Spinal cord (tissue), 10 donors: ENCODE measurements around the gene ESPNL. TPM values are rescaled to one million over a fixed set of nuclear protein-coding genes. Genes with fewer than 3 reads are reported as not detected.

Source experiments
- DNase-seq, 6 donors: peaks; one replicate each; pipeline versions ENCODE4 v3.0.0 to v3.0.0-alpha.2; 2013 to 2015; ENCODE audit warnings: low spot score in 6 of 6, low read depth in 4 of 6
- H3K27ac ChIP-seq: one replicate; pipeline ENCODE4 v1.5.1; 2013; ENCODE audit warnings: low read depth, low read length, control low read depth
- H3K27me3 ChIP-seq: one replicate; pipeline ENCODE4 v1.6.1; 2013; ENCODE audit warnings: low read length; ENCODE audit not compliant: control insufficient read depth, insufficient read depth
- H3K36me3 ChIP-seq: one replicate; pipeline ENCODE4 v1.6.1; 2013; ENCODE audit warnings: low read length; ENCODE audit not compliant: control insufficient read depth, insufficient read depth
- H3K4me1 ChIP-seq: one replicate; pipeline ENCODE4 v1.6.1; 2013; ENCODE audit warnings: low read length; ENCODE audit not compliant: control insufficient read depth, insufficient read depth
- H3K4me3 ChIP-seq: one replicate; pipeline ENCODE4 v1.5.1; 2013; ENCODE audit warnings: low read depth, low read length, control low read depth
- H3K9me3 ChIP-seq: one replicate; pipeline ENCODE4 v1.6.1; 2013; ENCODE audit warnings: low read length; ENCODE audit not compliant: control insufficient read depth, insufficient read depth
- WGBS: methylation state at CpG from one replicate; pipeline ENCODE4 v1.1.5; 2013; ENCODE audit warnings: missing lambda C conversion rate; ENCODE audit not compliant: insufficient coverage; 5-methylcytosine and 5-hydroxymethylcytosine counted together
- polyA plus RNA-seq, 2 donors: library from polyadenylated mRNA; unstranded; fragments of 120-200 nt; gene quantifications; one replicate each; pipeline ENCODE4 v1.2.1, GENCODE V29; 2013; ENCODE audit not compliant: insufficient read length in 2 of 2
- total RNA-seq, 2 donors: library from RNA; depleted of rRNA in 1 of 2; stranded (reverse); fragments of 120-200 nt in 1 of 2; fragments of >200 nt in 1 of 2; gene quantifications; one replicate each; pipeline versions ENCODE4 v1.2.3 to v1.2.4, GENCODE V29; 2013 to 2014
- donor health status: healthy.

The ESPNL gene
- total and polyA plus RNA-seq, 4 donors: 0.43 to 4.3 (median 0.70) TPM

DNA sequence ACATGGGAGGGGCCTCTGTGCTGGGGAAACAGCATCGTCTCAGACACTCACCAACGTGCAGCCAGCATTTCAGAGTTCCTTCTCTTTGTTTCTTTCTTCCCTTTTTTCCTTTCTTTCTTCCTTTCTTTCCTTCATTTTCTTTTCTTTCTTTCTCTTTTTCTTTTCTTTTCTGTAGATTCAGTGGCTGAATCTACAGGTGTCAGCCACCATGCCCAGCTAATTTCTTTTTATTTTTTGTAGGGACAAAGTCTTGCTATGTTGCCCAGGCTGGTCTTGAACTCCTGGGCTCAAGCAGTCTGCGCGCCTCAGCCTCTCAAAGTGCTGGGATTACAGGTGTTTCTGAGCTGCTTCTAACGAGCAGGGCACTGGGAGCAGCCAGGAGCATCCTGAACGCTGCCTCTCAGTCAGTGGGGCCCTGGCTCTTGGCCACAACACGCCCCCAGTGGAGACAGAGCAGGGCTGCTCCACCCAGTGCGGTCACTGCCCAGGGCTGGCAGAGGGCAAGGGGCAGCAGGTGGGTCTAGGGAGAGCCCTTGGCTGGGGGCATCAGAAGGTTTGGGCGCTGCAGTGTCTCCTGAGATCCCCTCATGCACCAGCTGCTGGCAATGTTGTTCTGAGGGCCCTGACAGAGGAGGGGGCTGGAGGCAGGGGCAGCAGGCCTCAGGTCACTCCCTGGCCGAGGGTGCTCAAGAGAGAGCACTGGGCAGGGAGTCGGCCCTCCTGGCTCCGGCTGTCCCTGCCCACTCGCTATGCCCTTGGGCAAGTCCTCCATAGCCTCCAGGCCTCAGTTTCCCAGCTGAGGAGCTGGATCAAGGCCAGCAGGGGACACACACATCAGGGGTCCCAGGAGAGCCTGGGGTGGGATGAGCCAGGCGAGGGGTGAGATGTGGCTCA lies 33.6 kb downstream of the ESPNL start:
- no peak for DNase-seq
- Histone ChIP-seq H3K27ac (no peak overlapping the region), H3K27me3 (no peaks in the 10 kb centered on the region), H3K36me3 (peaks cover 3% of the 10 kb centered on the region), H3K4me3 (no peak overlapping the region), H3K9me3 (no peaks in the 10 kb centered on the region), H3K4me1 (no peaks in the 10 kb centered on the region)
- 73% methylated on average over 14 of the region's 14 CpGs for WGBS

DNA sequence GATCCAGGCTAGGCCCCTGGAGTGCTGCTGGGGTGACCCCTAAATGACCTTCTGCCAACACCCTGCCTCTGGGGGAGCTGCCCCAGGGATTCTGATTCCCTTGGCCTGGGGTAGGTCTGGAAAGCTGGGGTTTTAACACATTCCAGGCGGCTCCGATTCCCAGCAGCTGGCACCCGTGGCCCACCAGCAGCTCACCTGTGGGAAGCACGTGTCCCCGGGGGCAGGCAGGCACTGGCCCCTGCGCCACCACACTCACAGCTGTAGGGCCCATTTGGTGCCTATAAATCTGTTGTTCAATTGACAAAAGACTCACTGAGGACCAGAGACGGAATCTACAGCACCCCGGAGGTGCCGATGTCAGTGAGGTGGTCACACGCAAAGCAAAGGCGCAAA lies 34.2 kb downstream of the ESPNL start:
- Histone ChIP-seq H3K4me1 (no peaks in the 10 kb centered on the region), H3K4me3 (no peak overlapping the region), H3K36me3 (peaks cover 8% of the 10 kb centered on the region), H3K27ac (no peak overlapping the region), H3K27me3 (no peaks in the 10 kb centered on the region), H3K9me3 (no peaks in the 10 kb centered on the region)
- no peak for DNase-seq
- 81% methylated on average over 9 of the region's 11 CpGs for WGBS

DNA sequence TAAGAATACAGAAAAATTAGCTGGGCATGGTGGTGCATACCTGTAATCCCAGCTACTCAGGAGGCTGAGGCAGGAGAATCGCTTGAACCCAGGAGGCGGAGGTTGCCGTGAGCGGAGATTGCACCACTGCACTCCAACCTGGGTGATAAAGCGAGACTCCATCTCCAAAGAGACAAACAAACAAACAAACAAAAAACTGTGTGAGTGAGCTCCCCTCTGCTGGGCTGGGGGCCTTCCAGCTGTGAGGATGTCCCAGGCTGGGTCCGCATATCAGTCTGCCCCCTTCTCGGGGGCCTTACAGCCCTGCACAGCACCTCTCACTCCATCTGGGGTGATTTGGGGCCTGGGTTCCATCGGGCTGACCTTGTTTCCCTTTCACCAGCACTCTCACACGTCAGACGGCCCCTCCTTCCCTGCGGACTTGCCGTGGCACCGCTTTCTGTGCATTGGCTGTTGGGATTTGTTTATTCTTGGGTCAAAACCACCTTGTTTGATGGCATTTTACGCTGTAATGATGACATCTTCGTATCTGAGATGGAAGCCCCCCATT lies 35.5 kb downstream of the ESPNL start:
- WGBS: 81% methylated on average over 10 of the region's 15 CpGs
- DNase-seq: no peak

GRCh38 chr2:238136820-238137537 lies 36.8 kb downstream of the ESPNL start:
- Histone ChIP-seq H3K4me3 (no peak overlapping the region), H3K27me3 (no peaks in the 10 kb centered on the region), H3K36me3 (peaks cover 9% of the 10 kb centered on the region), H3K4me1 (no peaks in the 10 kb centered on the region), H3K27ac (no peak overlapping the region), H3K9me3 (no peaks in the 10 kb centered on the region)
- WGBS: 67% methylated on average over 14 of the region's 14 CpGs
- no peak for DNase-seq

More for the DNA sequence above, 35.5 kb downstream of the ESPNL start:
- no peak overlapping the region for H3K27ac ChIP-seq
- H3K36me3 ChIP-seq: peaks cover 6% of the 10 kb centered on the region
- H3K27me3 ChIP-seq: no peaks in the 10 kb centered on the region
- no peaks in the 10 kb centered on the region for H3K9me3 ChIP-seq
- H3K4me1 ChIP-seq: no peaks in the 10 kb centered on the region
- no peak overlapping the region for H3K4me3 ChIP-seq

- peaks cover 9% of the 10 kb centered on the region for H3K36me3 ChIP-seq
- no peak for DNase-seq
- H3K27me3 ChIP-seq: no peaks in the 10 kb centered on the region
- no peaks in the 10 kb centered on the region for H3K4me1 ChIP-seq
- WGBS: 94% methylated on average over 13 of the region's 13 CpGs
- no peaks in the 10 kb centered on the region for H3K9me3 ChIP-seq
- no peak overlapping the region for H3K4me3 ChIP-seq
- no peak overlapping the region for H3K27ac ChIP-seq
Measured at GRCh38 chr2:238137885-238138284, 37.7 kb downstream of the ESPNL start.

- Histone ChIP-seq H3K4me3 (no peak within 1 kb of the TSS), H3K27me3 (no peaks in the 10 kb centered on the region), H3K4me1 (peaks cover 3% of the 10 kb centered on the region), H3K9me3 (no peaks in the 10 kb centered on the region), H3K27ac (no peak within 1 kb of the TSS), H3K36me3 (peaks cover 9% of the 10 kb centered on the region)
- DNase-seq: no peak
- 75% methylated on average over 19 of the region's 22 CpGs for WGBS
Measured at GRCh38 chr2:238138331-238139195, 38.4 kb downstream of the ESPNL start, which contains the start of gene KLHL30. TSS of gene KLHL30 (plus strand) at chr2:238138668. CDS start at chr2:238140755, 2,087 bp downstream.

GRCh38 chr2:238139196-238140039 lies 39.3 kb downstream of the ESPNL start:
- WGBS: 60% methylated on average over 56 of the region's 56 CpGs

DNA sequence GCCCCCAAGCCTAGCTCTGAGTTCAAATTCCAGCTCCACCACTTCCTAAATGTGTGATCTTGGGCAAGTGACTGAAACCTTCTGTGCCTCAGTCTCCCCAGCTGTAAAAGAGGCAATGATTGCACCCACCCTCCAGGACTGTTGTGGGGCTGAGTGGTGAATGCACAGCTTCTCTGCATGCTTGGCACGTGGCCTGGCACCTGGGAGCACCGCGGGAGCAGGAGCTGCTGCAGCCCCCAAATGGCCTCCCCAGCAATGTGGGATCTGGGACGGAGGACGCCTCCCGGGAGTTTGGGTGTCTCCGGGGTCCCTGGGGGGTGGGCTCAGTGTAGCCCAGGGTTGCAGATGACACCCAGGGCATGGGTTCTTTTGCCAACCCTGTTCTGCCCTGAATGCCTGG lies 39.9 kb downstream of the ESPNL start:
- Histone ChIP-seq H3K4me1 (peaks cover 6% of the 10 kb centered on the region), H3K4me3 (no peak overlapping the region), H3K27ac (no peak overlapping the region), H3K27me3 (no peaks in the 10 kb centered on the region), H3K9me3 (no peaks in the 10 kb centered on the region), H3K36me3 (peaks cover 9% of the 10 kb centered on the region)
- DNase-seq: no peak
- 86% methylated on average over 7 of the region's 7 CpGs for WGBS

More at GRCh38 chr2:238139196-238140039, 39.3 kb downstream of the ESPNL start:
- Histone ChIP-seq H3K9me3 (no peaks in the 10 kb centered on the region), H3K27me3 (no peaks in the 10 kb centered on the region), H3K36me3 (peaks cover 9% of the 10 kb centered on the region), H3K4me1 (peaks cover 6% of the 10 kb centered on the region), H3K4me3 (no peak overlapping the region), H3K27ac (no peak overlapping the region)
- DNase-seq: no peak
